Panc1 (cell line): ENCODE data around the gene SYNRG. TPM values are rescaled to one million over a fixed set of nuclear protein-coding genes. Genes with fewer than 3 reads are reported as not detected.
A peak's percentile ranks its signal among the peaks of the same experiment; 100 is the strongest.

ENCODE experiments used
- ATAC-seq: fragments of 200-7000 bp; cut with Tn5 transposase; 2 replicates; pipeline ENCODE4 v1.9.1; 2020; ENCODE audit warnings: mild to moderate bottlenecking, moderate library complexity
- BruUV-seq: library from RNA; stranded (reverse); fragments of 400-500 nt; replicated peaks from 2 replicates; lab custom pipeline; 2021; lab: Mats Ljungman, UMichigan
- CTCF ChIA-PET: fragments of 300-600 bp; sonication (Branson Sonifier 250); formaldehyde crosslinking; loops from one replicate; lab custom pipeline; 2022; ENCODE audit warnings: antibody characterized with exemption; lab: Charles Lee
- POLR2A ChIA-PET: fragments of 300-600 bp; sonication (Branson Sonifier 250); formaldehyde crosslinking; loops from one replicate; lab custom pipeline; 2022; ENCODE audit warnings: antibody characterized with exemption; lab: Charles Lee
- DNase-seq: peaks from one replicate; pipeline ENCODE4 v3.0.0-alpha.2; 2010; ENCODE audit warnings: low read depth, low spot score
- H3K27ac ChIP-seq: 2 replicates; pipeline ENCODE4 v1.5.1; 2011; ENCODE audit warnings: mild to moderate bottlenecking, low read length, inconsistent platforms
- H3K27me3 ChIP-seq: fragments of 200-500 bp; sonication (Bioruptor generic); 2 replicates; pipeline ENCODE4 v1.6.0; 2014; ENCODE audit warnings: low read length, inconsistent platforms; ENCODE audit not compliant: control insufficient read depth, insufficient read depth
- H3K36me3 ChIP-seq: fragments of 200-500 bp; sonication (Bioruptor generic); 2 replicates; pipeline ENCODE4 v1.5.1; 2014; ENCODE audit warnings: inconsistent platforms, mild to moderate bottlenecking, low read length, moderate library complexity; ENCODE audit not compliant: control insufficient read depth, insufficient read depth
- H3K4me1 ChIP-seq: 2 replicates; pipeline ENCODE4 v1.5.1; 2011; ENCODE audit warnings: inconsistent platforms, mild to moderate bottlenecking, low read length, moderate library complexity; ENCODE audit not compliant: control insufficient read depth, insufficient read depth
- H3K4me3 ChIP-seq, 2 experiments: 2 replicates each; pipeline ENCODE4 v1.5.1; 2011 to 2012; ENCODE audit warnings: low read depth in 2 of 2, low read length in 2 of 2, mild to moderate bottlenecking in 2 of 2, inconsistent platforms in 1 of 2, moderate library complexity in 1 of 2
- H3K9me3 ChIP-seq: fragments of 200-500 bp; sonication (Bioruptor generic); 2 replicates; pipeline ENCODE4 v1.5.1; 2014; ENCODE audit warnings: low read depth, mild to moderate bottlenecking, inconsistent platforms, low read length, moderate library complexity; ENCODE audit not compliant: control insufficient read depth, insufficient read depth
- CTCF ChIP-seq: fragments of 450-650 bp; IDR thresholded peaks from 2 replicates; pipeline ENCODE4 v1.5.1; 2017; ENCODE audit warnings: mild to moderate bottlenecking
- POLR2AphosphoS5 ChIP-seq: IDR thresholded peaks from 2 replicates; pipeline ENCODE4 v1.6.1; 2012; ENCODE audit warnings: mild to moderate bottlenecking, low read depth, low read length, moderate library complexity
- REST ChIP-seq, 2 experiments: IDR thresholded peaks; 2 replicates each; pipeline ENCODE4 v1.6.1; 2011 to 2012; ENCODE audit warnings: low read depth in 2 of 2, control low read depth in 1 of 2, low read length in 1 of 2, mild to moderate bottlenecking in 1 of 2, moderate library complexity in 1 of 2; ENCODE audit not compliant: insufficient read depth in 1 of 2
- SIN3A ChIP-seq: IDR thresholded peaks from 2 replicates; pipeline ENCODE4 v1.6.1; 2012; ENCODE audit warnings: low read depth, mild to moderate bottlenecking, low read length, moderate library complexity, borderline replicate concordance; ENCODE audit not compliant: insufficient read depth
- TCF7L2 ChIP-seq: IDR thresholded peaks from 2 replicates; pipeline ENCODE4 v1.6.1; 2011; ENCODE audit warnings: mild to moderate bottlenecking, low read depth, low read length, inconsistent platforms
- in situ Hi-C: cut with HindIII; loops from 2 replicates; pipeline ENCODE4 v1.10.0; 2016; ENCODE audit warnings: low sequenced_read_pairs, low pct_unique_long_range_greater_than_20kb
- intact Hi-C: fragments of 100-400 bp; cut with micrococcal nuclease; formaldehyde crosslinking; loops from one replicate; pipeline ENCODE4 v1.10.0; 2022; ENCODE audit not compliant: unreplicated experiment
- total RNA-seq: library from RNA; stranded (reverse); gene quantifications from one replicate; pipeline ENCODE4 v1.2.1, GENCODE V29; 2021; ENCODE audit not compliant: unreplicated experiment

The SYNRG gene
- total RNA-seq, 1 experiment from 2014 or later = 30.8 TPM

- in situ Hi-C loops = no loop called here
- no peak for DNase-seq
- Histone ChIP-seq H3K4me3 (peak overlapping the region; percentile 66 to 75; a peak in 3 of 4 replicates), H3K27me3 (no peaks in the 10 kb centered on the region), H3K27ac (peak overlapping the region; percentile 82), H3K36me3 (no peaks in the 10 kb centered on the region; the same call in 1 of the 2 replicates), H3K4me1 (peaks cover 6% of the 10 kb centered on the region), H3K9me3 (no peaks in the 10 kb centered on the region)
- intact Hi-C loops = no loop called here
- ChIA-PET CTCF (no interaction called here), POLR2A (no interaction called here)
- BruUV-seq = no TSS peak
- no peak for ATAC-seq
- TF ChIP-seq CTCF (no peak), SIN3A (no peak), POLR2AphosphoS5 (no peak), REST (IDR thresholded peaks at IDR 0.05; ENCODE audit: insufficient read depth in 1 of 2, low read depth in 2 of 2, low read length in 1 of 2) (no peak)
Measured at GRCh38 chr17:37607637-37608331, 1.4 kb downstream of the SYNRG start.

- in situ Hi-C loops (no loop called here), intact Hi-C loops (no loop called here)
- H3K9me3 ChIP-seq = no peaks in the 10 kb centered on the region
- H3K27me3 ChIP-seq = no peaks in the 10 kb centered on the region
- BruUV-seq = no TSS peak
- ATAC-seq (no peak), DNase-seq (no peak)
- POLR2A ChIA-PET = no interaction called here
- H3K4me1 ChIP-seq = peaks cover 6% of the 10 kb centered on the region
- CTCF ChIA-PET = no interaction called here
- H3K4me3 ChIP-seq = no peak overlapping the region
- no peaks in the 10 kb centered on the region; the same call in 1 of the 2 replicates for H3K36me3 ChIP-seq
- no peak overlapping the region for H3K27ac ChIP-seq
- TF ChIP-seq TCF7L2 = no peak
- TF ChIP-seq POLR2AphosphoS5 = no peak
- TF ChIP-seq REST (IDR thresholded peaks at IDR 0.05; ENCODE audit: insufficient read depth in 1 of 2, low read depth in 2 of 2, low read length in 1 of 2) = no peak
- no peak for TF ChIP-seq SIN3A
- TF ChIP-seq CTCF = no peak
Measured at GRCh38 chr17:37605813-37606505, 3.3 kb downstream of the SYNRG start.
